ENCODE results near the gene RBMS3. TPM values are rescaled to one million over a fixed set of nuclear protein-coding genes. Genes with fewer than 3 reads are reported as not detected.

RBMS3 gene
- total RNA-seq, 2 experiments from 2014 or later, result 1.0 TPM; not detected in 1

DNA sequence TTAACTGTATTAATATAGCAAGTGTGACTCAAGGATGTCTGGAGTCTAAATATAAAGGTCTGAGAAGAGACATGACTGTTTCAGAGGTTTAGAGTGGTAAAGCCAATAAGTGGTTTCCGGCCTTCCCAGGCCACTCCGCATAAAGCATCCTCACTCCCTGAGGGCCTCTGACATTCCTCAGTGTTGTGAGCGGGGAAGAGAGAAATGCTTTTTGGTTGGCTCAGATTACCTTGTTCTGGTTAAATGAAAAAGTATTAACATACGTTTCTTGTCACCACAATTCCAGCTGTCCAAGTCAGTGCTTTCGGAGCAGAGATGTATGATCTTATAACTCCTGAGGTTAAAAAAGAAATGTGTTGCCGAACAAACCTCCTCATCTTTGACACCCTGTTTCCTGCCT, 103.8 kb downstream of the RBMS3 start:
- no peak overlapping the region for H3K27ac ChIP-seq (ENCODE audit: low read depth, low read length, poor library complexity, severe bottlenecking)
- no peak for DNase-seq (ENCODE audit: low spot score)
- no TSS peak for BruUV-seq (replicated peaks)
- ChIA-PET POLR2A (interaction anchor here (0.8 kb wide), 1 partner anchor 284 kb away, joined by 3 read pairs; no protein-coding TSS in a partner anchor), CTCF (ENCODE audit: unreplicated experiment) (no interaction called here)
- H3K79me2 ChIP-seq (ENCODE audit: insufficient read depth, low read depth, low read length), result no peaks in the 10 kb centered on the region
- H3K4me1 ChIP-seq (ENCODE audit: insufficient read depth, low read length, poor library complexity, severe bottlenecking), result peaks cover 10% of the 10 kb centered on the region
- H3K4me2 ChIP-seq (ENCODE audit: low read length), result no peak overlapping the region
- TF ChIP-seq, protein P1, sequence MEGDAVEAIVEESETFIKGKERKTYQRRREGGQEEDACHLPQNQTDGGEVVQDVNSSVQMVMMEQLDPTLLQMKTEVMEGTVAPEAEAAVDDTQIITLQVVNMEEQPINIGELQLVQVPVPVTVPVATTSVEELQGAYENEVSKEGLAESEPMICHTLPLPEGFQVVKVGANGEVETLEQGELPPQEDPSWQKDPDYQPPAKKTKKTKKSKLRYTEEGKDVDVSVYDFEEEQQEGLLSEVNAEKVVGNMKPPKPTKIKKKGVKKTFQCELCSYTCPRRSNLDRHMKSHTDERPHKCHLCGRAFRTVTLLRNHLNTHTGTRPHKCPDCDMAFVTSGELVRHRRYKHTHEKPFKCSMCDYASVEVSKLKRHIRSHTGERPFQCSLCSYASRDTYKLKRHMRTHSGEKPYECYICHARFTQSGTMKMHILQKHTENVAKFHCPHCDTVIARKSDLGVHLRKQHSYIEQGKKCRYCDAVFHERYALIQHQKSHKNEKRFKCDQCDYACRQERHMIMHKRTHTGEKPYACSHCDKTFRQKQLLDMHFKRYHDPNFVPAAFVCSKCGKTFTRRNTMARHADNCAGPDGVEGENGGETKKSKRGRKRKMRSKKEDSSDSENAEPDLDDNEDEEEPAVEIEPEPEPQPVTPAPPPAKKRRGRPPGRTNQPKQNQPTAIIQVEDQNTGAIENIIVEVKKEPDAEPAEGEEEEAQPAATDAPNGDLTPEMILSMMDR (conservative IDR thresholded peaks at IDR 0.05; ENCODE audit: low read length), result no peak
- no peak for TF ChIP-seq EZH2phosphoT487 (IDR thresholded peaks at IDR 0.05; ENCODE audit: borderline replicate concordance, low read depth, low read length)
- H3K9me3 ChIP-seq (ENCODE audit: low read length), result 0 out of 2 replicates have a peak, but pooled peaks cover 1% of the 10 kb centered on the region
- intact Hi-C loops (cut with micrococcal nuclease; ENCODE audit: unreplicated experiment), result no loop called here
- H2AFZ ChIP-seq (ENCODE audit: low read length), result no peak overlapping the region
- H3K4me3 ChIP-seq (ENCODE audit: low read depth, low read length, poor library complexity, severe bottlenecking), result no peak overlapping the region
- no peaks in the 10 kb centered on the region for H4K20me1 ChIP-seq (ENCODE audit: insufficient read depth, low read length)
- H3K9me2 ChIP-seq (ENCODE audit: insufficient read depth, low read length), result no peaks in the 10 kb centered on the region
- H3K36me3 ChIP-seq (ENCODE audit: insufficient read depth, low read length), result no peaks in the 10 kb centered on the region

DNA sequence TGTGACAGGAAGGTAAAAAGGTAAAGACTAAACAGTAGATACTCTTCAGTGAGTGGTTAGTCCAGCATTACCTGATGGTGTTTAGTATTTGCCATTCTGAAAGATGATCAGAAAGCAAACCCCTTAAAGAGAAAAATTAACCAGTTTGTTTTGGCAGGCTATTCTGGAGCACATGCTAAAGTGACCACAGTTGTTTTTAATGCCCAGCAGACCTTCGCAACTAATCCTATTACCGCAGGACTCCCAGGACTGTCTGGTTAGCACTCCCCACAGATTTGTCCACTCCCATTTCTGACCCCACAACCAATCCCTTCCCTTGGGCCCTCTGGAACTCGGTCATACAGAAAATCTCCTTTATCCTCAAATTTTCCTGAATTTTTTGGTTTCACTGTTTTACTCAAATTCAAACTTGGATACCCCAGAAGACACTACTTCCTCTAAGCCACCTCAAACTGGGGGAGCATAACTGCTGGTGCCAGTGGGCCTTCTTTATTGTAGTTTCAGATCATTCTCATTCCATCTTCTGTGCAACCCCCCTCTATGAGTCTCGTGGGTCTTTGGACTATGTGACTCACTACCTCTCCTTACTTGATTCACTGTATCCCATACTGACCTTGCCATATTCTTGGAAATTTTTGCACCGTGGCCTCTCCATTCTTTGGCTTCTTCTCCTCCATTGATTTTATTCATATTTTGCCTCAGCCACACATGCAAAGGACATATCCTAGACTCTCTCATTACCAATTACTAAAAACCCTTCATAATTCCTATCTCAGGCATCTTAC, 104.4 kb downstream of the RBMS3 start:
- CTCF ChIA-PET (ENCODE audit: unreplicated experiment), result no interaction called here
- intact Hi-C loops (cut with micrococcal nuclease; ENCODE audit: unreplicated experiment), result no loop called here
- Histone ChIP-seq H3K79me2 (ENCODE audit: insufficient read depth, low read depth, low read length) (no peaks in the 10 kb centered on the region), H3K4me1 (ENCODE audit: insufficient read depth, low read length, poor library complexity, severe bottlenecking) (peaks cover 4% of the 10 kb centered on the region), H3K36me3 (ENCODE audit: insufficient read depth, low read length) (no peaks in the 10 kb centered on the region), H2AFZ (ENCODE audit: low read length) (no peak overlapping the region), H3K4me3 (ENCODE audit: low read depth, low read length, poor library complexity, severe bottlenecking) (no peak overlapping the region), H3K4me2 (ENCODE audit: low read length) (no peak overlapping the region), H3K27ac (ENCODE audit: low read depth, low read length, poor library complexity, severe bottlenecking) (no peak overlapping the region), H3K9me3 (ENCODE audit: low read length) (no peaks in the 10 kb centered on the region), H4K20me1 (ENCODE audit: insufficient read depth, low read length) (no peaks in the 10 kb centered on the region), H3K9me2 (ENCODE audit: insufficient read depth, low read length) (no peaks in the 10 kb centered on the region)
- DNase-seq (ENCODE audit: low spot score), result no peak
- TF ChIP-seq EZH2phosphoT487 (IDR thresholded peaks at IDR 0.05; ENCODE audit: borderline replicate concordance, low read depth, low read length), result no peak
- TF ChIP-seq, protein P1 (conservative IDR thresholded peaks at IDR 0.05; ENCODE audit: low read length), result no peak
- POLR2A ChIA-PET, result no interaction called here
- no TSS peak for BruUV-seq (replicated peaks)

DNA sequence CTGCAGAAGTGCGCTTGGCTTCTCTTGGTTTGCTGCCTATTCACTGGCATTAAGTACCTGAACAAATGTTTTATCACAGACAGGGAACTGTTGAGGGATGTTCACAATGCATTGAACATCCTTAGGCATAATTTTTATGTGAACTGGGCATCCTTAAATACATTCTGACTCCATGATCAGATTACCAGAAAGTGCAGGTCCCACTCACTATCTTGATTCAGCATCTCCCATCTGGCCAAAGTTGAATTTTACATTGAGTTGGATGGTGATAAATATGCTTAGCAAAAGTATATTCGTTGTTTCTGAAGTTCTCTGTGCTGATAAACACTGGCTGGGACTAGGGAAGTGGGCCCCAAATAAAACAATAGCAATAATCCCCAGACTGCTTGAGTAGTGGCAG, 108.5 kb downstream of the RBMS3 start:
- no peak overlapping the region for H3K27ac ChIP-seq (ENCODE audit: low read depth, low read length, poor library complexity, severe bottlenecking)
- H3K79me2 ChIP-seq (ENCODE audit: insufficient read depth, low read depth, low read length), result no peaks in the 10 kb centered on the region
- ChIA-PET POLR2A (interaction anchor here (1.5 kb wide), 1 partner anchor 10 kb away, joined by 3 read pairs; no protein-coding TSS in a partner anchor), CTCF (ENCODE audit: unreplicated experiment) (no interaction called here)
- H3K4me1 ChIP-seq (ENCODE audit: insufficient read depth, low read length, poor library complexity, severe bottlenecking), result no peaks in the 10 kb centered on the region
- intact Hi-C loops (cut with micrococcal nuclease; ENCODE audit: unreplicated experiment), result no loop called here
- H4K20me1 ChIP-seq (ENCODE audit: insufficient read depth, low read length), result no peaks in the 10 kb centered on the region
- no peak overlapping the region for H3K4me2 ChIP-seq (ENCODE audit: low read length)
- no peak overlapping the region for H3K4me3 ChIP-seq (ENCODE audit: low read depth, low read length, poor library complexity, severe bottlenecking)
- no TSS peak for BruUV-seq (replicated peaks)
- no peak for DNase-seq (ENCODE audit: low spot score)
- no peaks in the 10 kb centered on the region for H3K9me2 ChIP-seq (ENCODE audit: insufficient read depth, low read length)
- H2AFZ ChIP-seq (ENCODE audit: low read length), result no peak overlapping the region; the same call in 1 of the 2 replicates
- no peaks in the 10 kb centered on the region for H3K9me3 ChIP-seq (ENCODE audit: low read length)
- no peak for TF ChIP-seq EZH2phosphoT487 (IDR thresholded peaks at IDR 0.05; ENCODE audit: borderline replicate concordance, low read depth, low read length)
- TF ChIP-seq, protein P1 (conservative IDR thresholded peaks at IDR 0.05; ENCODE audit: low read length), result no peak
- H3K36me3 ChIP-seq (ENCODE audit: insufficient read depth, low read length), result no peaks in the 10 kb centered on the region

Data from OCI-LY7 (cell line).